ENCODE measurements around the gene IQGAP1.

DNA sequence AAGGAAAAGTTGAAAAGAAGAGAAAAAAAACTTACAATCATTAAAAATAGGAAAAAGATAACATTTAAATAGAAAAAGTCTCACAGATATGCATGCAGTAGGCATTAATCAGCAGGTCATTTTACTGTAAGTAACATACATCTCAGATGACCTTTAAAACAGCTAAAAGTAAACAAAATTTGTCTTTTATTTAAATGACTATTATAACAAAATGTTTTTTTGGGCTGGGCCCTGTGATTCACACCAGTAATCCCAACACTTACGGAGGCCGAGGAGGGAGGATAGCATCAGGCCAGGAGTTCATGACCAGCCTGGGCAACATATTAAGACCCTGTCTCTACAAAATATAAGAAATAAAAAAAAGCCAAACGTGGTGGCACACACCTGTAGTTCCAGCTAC lies 14.7 kb downstream of the IQGAP1 start:
- TF ChIP-seq, protein P1, sequence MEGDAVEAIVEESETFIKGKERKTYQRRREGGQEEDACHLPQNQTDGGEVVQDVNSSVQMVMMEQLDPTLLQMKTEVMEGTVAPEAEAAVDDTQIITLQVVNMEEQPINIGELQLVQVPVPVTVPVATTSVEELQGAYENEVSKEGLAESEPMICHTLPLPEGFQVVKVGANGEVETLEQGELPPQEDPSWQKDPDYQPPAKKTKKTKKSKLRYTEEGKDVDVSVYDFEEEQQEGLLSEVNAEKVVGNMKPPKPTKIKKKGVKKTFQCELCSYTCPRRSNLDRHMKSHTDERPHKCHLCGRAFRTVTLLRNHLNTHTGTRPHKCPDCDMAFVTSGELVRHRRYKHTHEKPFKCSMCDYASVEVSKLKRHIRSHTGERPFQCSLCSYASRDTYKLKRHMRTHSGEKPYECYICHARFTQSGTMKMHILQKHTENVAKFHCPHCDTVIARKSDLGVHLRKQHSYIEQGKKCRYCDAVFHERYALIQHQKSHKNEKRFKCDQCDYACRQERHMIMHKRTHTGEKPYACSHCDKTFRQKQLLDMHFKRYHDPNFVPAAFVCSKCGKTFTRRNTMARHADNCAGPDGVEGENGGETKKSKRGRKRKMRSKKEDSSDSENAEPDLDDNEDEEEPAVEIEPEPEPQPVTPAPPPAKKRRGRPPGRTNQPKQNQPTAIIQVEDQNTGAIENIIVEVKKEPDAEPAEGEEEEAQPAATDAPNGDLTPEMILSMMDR (IDR thresholded peaks at IDR 0.05) = no peak
- no peak for TF ChIP-seq POLR2A (IDR thresholded peaks at IDR 0.05)

All from Peyer's patch (tissue), 4 donors.